ENCODE data around the gene RPRD1A.
"Not testable (repeated sequence)": the region's sequence is repeated elsewhere in the genome, so short reads cannot be mapped to it uniquely, and the experiment has no call there.

The RPRD1A gene, protein sequence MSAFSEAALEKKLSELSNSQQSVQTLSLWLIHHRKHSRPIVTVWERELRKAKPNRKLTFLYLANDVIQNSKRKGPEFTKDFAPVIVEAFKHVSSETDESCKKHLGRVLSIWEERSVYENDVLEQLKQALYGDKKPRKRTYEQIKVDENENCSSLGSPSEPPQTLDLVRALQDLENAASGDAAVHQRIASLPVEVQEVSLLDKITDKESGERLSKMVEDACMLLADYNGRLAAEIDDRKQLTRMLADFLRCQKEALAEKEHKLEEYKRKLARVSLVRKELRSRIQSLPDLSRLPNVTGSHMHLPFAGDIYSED

DNA sequence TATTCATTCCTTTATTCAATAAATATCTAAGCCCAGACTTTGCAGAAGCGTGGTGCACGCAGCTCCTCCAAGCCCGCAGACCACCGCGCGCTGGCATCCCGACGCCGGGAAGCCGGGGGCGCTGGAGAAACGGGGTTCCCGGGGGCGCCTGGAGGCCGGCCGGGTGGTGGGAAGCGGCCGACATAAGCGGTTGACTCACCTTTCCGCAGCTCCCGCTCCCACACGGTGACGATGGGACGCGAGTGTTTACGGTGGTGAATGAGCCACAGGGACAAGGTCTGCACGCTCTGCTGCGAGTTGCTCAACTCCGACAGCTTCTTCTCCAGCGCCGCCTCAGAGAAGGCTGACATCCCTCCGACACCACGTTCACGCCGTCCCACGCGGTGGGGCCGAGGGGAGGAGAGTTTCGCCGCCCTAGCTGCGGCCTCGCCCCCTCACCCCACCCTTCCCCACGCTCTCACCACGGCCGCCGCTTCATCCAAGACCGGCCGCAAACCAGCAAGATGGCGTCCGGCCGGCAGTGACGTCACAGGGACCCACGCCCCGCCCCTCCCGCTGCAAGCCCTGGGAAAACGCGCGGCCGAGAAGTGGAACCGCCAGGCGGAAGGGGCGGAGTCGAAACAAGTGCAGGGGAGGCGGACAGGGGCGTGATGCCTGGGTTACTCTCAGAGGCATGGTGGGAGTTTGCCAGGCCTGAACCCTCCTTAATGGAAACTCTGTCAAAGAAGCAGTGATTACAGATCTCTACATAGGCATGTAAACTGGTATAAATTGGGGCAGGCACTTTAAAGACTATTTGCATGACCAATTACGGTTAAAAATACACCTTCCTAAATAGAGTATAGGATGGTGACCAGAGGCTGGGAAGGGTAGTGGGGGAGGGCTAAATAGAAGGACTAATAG lies at the start of gene RPRD1A:
Gene RPRD1A (minus strand): TSS at position 505 of the 903 bp plus-strand sequence. CDS start 155 bp downstream, at position 350.
- in situ Hi-C loops (cut with MboI; ENCODE audit: low pct_unique_long_range_greater_than_20kb, low sequenced_read_pairs): no loop called here
- peak; percentile 97 for DNase-seq

DNA sequence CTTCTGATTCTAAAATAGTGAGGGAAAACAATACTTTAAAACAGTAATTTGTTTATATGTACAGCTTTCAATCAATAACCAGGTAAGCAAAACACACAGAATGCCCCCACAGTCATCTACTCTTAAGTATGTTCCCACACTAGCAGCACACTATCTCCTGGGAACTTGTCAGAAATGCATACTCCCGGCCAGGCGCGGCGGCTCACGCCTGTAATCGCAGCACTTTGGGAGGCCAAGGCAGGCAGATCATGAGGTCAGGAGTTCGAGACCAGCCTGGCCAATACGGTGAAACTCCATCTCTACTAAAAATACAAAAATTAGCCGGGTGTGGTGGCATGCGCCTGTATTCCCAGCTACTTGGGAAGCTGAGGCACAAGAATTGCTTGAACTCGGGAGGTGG lies 49.4 kb upstream of the RPRD1A start:
- in situ Hi-C loops (cut with MboI; ENCODE audit: low pct_unique_long_range_greater_than_20kb, low sequenced_read_pairs): loop anchor here (25.0 kb wide), 1 partner anchor 146 kb away; no protein-coding TSS in a partner anchor
- not testable (repeated sequence) for DNase-seq

DNA sequence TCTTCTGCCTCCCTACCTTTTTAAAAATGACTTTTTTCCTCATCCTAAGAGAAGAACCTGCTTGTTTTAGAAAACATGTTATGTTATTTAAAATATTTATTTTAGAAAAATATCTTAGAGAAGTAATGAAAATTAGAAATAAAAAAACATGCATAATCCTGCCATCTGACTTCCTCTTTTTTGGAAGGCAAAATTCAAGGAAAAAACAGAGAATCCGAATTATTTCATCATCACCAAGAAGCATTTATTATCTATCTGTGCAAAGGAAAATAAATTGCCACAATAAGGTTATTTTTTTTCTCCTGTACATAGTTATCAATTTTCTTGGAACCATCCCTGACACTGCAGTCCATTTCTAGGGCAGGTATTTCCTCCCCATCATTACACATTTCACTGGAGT lies 47.4 kb upstream of the RPRD1A start:
- no peak for DNase-seq
- in situ Hi-C loops (cut with MboI; ENCODE audit: low pct_unique_long_range_greater_than_20kb, low sequenced_read_pairs): loop anchor here (25.0 kb wide), 1 partner anchor 148 kb away; no protein-coding TSS in a partner anchor

DNA sequence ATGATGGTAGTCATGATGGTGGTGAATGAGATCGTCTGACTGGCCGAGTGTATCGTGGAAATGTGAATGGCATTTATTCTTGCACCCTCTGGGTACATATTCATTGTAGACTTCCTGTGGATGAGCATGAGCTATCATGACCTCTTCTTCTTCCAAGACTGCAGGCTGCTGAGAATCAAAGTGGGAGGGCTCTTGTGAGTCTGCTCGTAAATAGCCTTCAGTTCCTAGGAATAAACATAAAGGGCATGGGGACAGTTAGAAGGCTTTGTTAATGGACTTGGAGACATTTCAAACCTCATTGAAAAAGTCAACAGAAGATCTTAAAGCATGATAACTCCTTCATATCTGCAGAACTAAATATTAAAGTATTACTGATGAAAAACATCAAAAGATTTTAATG lies 46.9 kb upstream of the RPRD1A start:
- in situ Hi-C loops (cut with MboI; ENCODE audit: low pct_unique_long_range_greater_than_20kb, low sequenced_read_pairs): loop anchor here (25.0 kb wide), 1 partner anchor 148 kb away; no protein-coding TSS in a partner anchor

DNA sequence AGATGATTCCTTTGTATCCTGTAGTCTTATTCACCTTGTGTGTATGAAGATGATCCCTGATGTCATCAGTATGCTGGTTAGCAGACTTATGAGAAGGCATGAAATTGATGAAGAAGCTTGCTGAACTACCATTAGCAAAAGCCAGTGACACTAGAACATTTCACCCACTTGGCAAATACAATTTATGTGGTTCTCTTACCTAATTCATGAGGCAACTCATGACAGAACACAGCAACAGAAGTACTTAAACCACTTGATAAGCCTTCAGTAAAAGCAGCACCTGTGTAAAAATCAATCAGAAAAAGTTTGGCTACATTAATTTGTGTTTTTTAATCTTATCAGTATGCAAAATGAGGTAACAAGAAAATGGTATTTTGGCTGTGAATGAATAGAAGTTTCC lies 44.9 kb upstream of the RPRD1A start:
- in situ Hi-C loops (cut with MboI; ENCODE audit: low pct_unique_long_range_greater_than_20kb, low sequenced_read_pairs): loop anchor here (25.0 kb wide), 1 partner anchor 150 kb away; no protein-coding TSS in a partner anchor
- no peak for DNase-seq

More for the DNA sequence above, 46.9 kb upstream of the RPRD1A start:
- no peak for DNase-seq

DNA sequence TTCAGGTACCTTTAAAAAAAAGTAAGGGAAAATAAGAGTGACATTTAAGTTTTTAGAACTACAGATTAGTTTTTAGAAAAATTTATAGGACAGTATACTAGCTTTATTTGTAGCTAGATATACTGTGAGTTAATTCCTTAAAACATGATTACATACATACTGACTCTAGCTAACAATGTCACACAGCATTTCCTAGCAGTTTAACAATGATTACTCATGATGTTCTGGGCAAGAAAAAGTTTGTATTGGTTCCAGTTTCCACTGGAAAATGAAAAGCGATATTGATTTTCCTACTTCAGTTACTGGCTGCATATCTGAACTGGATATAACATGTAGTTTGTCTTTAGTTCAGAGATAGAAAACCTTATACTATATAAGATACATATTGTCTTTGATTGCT lies 42.4 kb upstream of the RPRD1A start:
- in situ Hi-C loops (cut with MboI; ENCODE audit: low pct_unique_long_range_greater_than_20kb, low sequenced_read_pairs): loop anchor here (25.0 kb wide), 1 partner anchor 153 kb away; no protein-coding TSS in a partner anchor
- no peak for DNase-seq

DNA sequence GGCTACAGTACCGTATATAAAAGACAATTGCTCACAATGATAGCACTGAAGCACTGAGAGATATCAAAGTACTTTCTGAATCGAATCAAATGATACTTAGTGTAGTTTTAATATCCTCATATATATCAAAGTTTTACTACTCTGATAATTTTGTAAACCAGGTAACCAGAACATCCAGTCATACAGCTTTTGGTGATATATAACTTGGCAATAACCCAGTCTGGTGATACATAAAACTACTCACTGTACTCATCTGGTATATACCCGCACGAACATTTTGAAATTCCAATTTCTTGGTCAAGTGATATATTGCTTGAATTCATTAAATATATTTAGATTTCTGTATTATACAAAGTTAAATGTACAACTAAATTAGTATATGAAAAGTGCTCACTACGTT lies 41.2 kb upstream of the RPRD1A start:
- in situ Hi-C loops (cut with MboI; ENCODE audit: low pct_unique_long_range_greater_than_20kb, low sequenced_read_pairs): loop anchor here (25.0 kb wide), 1 partner anchor 154 kb away; no protein-coding TSS in a partner anchor
- DNase-seq: no peak

DNA sequence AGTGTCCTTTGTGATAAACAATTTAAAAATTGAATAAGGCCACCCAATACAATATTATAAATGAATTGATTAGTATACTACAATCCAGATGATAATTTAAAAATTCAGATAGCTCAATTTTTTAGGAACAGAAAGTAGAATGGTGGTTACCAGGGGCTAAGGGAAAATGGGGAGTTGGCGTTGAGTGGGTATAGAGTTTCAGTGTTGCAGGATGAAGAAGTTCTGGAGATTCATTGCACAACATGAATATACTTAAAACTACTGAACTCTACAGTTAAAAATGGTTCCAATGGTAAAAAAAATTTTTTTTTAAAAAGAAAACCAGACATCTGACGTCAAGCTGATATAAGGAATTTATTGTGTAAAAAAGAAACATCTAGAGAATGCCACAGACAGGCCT lies 40.8 kb upstream of the RPRD1A start:
- no peak for DNase-seq
- in situ Hi-C loops (cut with MboI; ENCODE audit: low pct_unique_long_range_greater_than_20kb, low sequenced_read_pairs): loop anchor here (25.0 kb wide), 1 partner anchor 154 kb away; no protein-coding TSS in a partner anchor

DNA sequence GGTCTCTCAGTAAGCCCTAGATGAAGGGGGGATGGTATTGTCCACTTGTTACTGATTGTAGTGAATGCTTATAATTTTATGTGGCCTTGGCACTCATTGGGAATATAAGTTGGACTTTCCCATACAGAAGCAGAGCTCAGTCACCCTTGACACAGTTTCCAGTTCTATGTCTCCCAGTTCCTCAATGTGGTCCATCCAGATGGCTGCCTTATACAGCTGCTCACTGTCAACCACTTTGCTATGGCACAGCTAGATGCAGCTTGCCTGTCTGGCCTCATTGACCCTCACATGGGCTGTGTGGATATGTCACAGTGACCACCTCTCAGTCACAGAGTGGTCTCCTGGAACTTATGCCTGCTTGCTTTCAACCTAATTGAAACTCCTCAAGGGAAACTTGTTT lies 40.1 kb upstream of the RPRD1A start:
- in situ Hi-C loops (cut with MboI; ENCODE audit: low pct_unique_long_range_greater_than_20kb, low sequenced_read_pairs): loop anchor here (25.0 kb wide), 1 partner anchor 155 kb away; no protein-coding TSS in a partner anchor
- no peak for DNase-seq

DNA sequence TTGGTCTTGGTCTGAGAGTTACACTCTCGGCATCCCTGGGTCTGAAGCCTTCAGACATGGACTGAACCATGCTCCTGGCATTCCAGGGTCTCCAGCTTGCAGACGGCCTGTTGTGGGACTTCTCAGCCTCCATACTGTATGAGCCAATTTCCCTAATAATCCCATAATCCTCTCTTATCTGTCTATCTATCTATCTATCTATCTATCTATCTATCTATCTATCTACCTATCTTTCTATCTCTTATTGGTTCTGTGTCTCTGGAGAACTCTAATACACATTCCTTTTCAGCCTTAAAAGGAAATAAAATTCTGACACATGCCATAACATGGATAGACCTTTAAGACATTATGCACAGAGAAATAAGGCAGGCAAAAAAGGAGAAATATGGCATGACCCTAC lies 37.4 kb upstream of the RPRD1A start:
- in situ Hi-C loops (cut with MboI; ENCODE audit: low pct_unique_long_range_greater_than_20kb, low sequenced_read_pairs): loop anchor here (25.0 kb wide), 1 partner anchor 158 kb away; no protein-coding TSS in a partner anchor
- no peak for DNase-seq

DNA sequence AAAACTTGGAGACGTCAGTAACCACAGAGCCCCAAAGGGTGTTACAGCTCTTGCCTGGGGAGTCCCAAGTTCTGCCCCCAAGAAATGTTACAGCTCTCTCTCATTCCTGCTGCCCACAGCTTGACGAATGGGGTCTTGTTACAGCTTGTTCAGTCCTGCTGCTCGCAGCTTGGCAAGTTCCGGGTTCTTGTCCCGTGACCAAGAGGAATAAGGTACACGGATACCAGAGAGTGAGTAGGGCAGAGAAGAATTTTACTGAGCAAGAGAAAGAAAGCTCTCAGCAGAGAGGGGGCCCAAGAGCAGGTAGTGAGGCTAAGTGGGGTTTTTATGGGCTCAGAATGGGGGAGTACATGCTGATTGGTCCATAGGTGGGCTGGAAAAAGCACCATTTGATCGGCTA lies 34.6 kb upstream of the RPRD1A start:
- DNase-seq: no peak
- in situ Hi-C loops (cut with MboI; ENCODE audit: low pct_unique_long_range_greater_than_20kb, low sequenced_read_pairs): loop anchor here (25.0 kb wide), 1 partner anchor 160 kb away; no protein-coding TSS in a partner anchor

DNA sequence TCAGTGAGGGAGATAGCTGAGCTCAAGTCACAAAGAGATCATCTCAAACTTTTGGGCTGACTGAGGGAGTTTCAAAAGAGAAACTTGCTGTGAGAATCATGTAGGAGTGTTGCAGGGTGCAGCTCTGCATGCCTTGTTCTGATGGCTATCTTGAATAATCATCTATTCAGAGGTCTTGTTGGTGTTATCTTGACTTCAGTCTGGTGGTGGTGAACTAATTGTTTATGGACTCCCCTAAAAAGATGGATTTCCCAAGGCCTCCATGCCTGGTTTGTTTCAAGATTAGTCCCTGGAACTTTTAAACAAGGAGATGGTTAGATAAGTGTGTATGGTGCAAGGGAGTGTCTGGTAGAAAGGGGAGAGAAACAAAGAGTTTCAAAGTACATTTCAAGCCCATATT lies 32.0 kb upstream of the RPRD1A start:
- in situ Hi-C loops (cut with MboI; ENCODE audit: low pct_unique_long_range_greater_than_20kb, low sequenced_read_pairs): no loop called here
- no peak for DNase-seq

DNA sequence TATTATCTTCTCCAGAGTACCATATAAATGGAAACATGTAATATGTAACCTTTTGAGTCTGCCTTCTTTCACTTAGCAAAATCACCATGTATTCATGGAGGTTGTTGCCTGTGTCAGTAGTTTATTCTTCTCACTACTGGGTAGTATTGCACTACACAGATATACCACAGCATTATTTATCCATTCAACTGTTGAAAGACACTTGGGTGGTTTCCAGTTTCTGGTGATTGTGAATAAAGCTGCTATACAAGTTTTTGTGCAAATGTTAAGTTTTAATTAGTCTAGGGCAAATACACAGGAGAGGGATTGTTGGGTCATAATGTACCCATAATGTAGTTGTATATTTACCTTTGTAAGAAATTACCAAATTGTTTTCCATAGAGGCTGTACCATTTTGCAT lies 29.6 kb upstream of the RPRD1A start:
- in situ Hi-C loops (cut with MboI; ENCODE audit: low pct_unique_long_range_greater_than_20kb, low sequenced_read_pairs): no loop called here
- DNase-seq: no peak

DNA sequence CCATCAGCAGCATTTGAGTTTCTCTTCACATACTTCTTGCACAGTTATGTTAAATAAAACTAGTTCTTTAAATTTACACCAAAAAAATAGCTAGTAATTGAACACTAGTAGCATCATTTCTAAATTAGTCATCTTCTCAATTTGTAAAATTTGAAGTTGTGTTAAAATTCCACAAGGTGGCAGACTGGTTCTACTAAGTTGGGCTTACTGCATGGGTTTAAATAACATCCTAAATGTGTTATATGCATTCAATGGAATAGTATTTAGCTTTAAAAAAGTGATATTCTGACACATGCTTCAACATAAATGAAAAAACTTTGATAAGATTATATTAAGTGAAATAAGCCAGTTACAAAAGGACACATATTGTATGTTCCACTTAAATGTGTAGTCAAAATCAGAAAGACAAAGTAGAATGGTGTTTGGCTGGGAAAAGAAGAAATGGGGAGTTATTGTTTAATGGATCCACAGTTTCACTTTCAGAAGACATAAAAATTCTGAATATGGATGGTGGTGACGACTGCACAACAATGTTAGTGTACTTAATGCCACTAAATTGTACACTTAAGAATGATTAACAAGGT lies 28.7 kb upstream of the RPRD1A start:
- peak; percentile 51 for DNase-seq
- in situ Hi-C loops (cut with MboI; ENCODE audit: low pct_unique_long_range_greater_than_20kb, low sequenced_read_pairs): no loop called here

DNA sequence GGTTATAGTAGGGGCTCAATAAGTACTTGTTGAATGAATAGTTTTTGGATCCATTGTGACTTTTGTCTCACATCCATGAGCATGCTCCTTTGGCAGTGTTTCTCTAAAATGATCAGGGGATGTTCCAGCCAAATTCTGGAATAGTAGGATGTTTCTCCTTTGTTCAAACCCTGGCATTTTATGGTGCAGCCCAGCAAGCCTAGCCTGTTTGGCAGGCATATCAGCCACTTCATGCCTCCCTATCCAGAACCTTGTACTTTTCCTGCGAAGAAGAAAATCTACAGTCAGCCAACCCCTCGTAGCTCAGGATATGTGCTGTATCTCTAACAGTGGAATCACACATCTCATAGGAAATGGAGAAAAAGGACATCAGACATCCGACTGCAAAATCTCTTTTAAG lies 27.1 kb upstream of the RPRD1A start:
- in situ Hi-C loops (cut with MboI; ENCODE audit: low pct_unique_long_range_greater_than_20kb, low sequenced_read_pairs): no loop called here
- no peak for DNase-seq

DNA sequence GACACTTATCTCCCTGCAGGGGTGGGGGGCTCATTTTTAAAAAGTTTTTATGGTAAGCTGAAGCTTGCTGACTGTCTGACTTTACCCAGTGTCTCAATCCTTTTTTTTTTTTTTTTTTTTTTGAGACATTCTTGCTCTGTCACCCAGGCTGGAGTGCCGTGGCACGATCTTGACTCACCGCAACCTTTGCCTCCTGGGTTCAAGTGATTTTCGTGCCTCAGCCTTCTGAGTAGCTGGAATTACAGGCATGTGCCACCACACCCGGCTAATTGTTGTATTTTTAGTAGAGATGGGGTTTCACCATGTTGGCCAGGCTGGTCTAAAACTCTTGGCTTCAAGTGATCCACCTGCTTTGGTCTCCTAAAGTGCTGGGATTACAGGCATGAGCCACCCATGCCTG lies 24.8 kb upstream of the RPRD1A start:
- in situ Hi-C loops (cut with MboI; ENCODE audit: low pct_unique_long_range_greater_than_20kb, low sequenced_read_pairs); DNase-seq: not testable (repeated sequence)

DNA sequence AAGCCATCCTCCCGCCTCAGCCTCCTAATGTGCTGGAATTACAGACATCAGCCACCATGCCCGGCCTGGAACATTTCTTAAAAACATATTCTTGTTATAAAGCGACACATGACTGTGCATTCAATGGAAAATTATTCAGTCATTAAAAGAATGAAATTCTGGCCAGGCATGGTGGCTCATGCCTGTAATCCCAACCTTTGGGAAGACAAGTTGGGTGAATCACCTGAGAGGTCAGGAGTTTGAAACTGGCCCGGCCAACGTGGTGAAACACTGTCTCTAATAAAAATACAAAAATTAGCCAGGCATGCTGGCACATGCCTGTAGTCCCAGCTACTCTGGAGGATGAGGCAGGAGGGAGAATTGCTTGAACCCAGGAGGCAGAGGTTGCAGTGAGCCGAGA lies 21.6 kb upstream of the RPRD1A start:
- in situ Hi-C loops (cut with MboI; ENCODE audit: low pct_unique_long_range_greater_than_20kb, low sequenced_read_pairs): no loop called here
- DNase-seq: no peak

DNA sequence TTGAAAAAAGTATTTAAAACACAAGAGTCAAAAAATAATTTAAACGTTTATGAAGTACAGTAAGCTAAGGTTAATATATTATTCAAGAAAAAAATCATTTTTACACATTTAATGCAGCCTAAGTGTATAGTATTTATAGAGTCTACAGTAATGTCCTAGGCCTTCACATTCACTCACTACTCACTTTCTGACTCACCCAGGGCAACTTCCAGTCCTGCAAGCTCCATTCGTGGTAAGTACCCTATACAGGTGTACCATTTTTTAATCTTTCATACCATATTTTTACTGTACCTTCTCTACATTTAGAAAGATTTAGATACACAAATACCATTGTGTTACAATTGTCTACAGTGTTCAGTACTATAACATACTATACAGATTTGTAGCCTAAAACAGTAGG lies 20.9 kb upstream of the RPRD1A start:
- DNase-seq: no peak
- in situ Hi-C loops (cut with MboI; ENCODE audit: low pct_unique_long_range_greater_than_20kb, low sequenced_read_pairs): no loop called here

DNA sequence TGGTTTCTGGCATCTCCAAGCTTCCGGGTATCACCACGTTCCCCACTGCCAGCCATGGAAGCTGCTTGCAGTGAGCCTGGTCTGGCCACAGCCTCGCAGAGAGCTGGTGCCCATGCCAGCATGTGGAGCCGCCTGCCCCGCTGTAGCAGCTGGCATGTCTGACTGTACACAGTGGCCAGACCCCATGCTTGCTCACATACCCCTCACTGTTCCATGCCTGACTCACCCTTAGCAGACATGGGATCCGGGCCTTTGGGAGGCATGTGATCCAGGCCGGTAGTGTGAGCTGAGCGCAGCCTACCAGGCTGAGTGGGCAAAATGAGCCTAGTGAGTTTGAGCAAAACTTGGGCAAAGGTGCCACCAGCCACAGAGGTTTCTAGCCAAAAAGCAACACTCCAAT lies 18.8 kb upstream of the RPRD1A start:
- no peak for DNase-seq
- in situ Hi-C loops (cut with MboI; ENCODE audit: low pct_unique_long_range_greater_than_20kb, low sequenced_read_pairs): no loop called here

All from KBM-7 (cell line).